Ovary (tissue), 3 donors: Measurements from ENCODE around the gene GSG1L.

ENCODE experiments used
- CTCF ChIP-seq, 3 donors: fragments of 450-650 bp in 2 of 3; fragments of 200-600 bp in 1 of 3; IDR thresholded peaks; one replicate each; pipeline versions ENCODE4 v1.5.1 to v1.8.0; 2016 to 2022; ENCODE audit warnings: antibody characterized with exemption in 3 of 3, mild to moderate bottlenecking in 1 of 3
- EP300 ChIP-seq: sonication (generic); formaldehyde crosslinking; IDR thresholded peaks from one replicate; pipeline ENCODE4 v1.6.1; 2017; ENCODE audit warnings: antibody characterized with exemption
- donor health status: DM: no; HTN: no; CAD: no.

DNA sequence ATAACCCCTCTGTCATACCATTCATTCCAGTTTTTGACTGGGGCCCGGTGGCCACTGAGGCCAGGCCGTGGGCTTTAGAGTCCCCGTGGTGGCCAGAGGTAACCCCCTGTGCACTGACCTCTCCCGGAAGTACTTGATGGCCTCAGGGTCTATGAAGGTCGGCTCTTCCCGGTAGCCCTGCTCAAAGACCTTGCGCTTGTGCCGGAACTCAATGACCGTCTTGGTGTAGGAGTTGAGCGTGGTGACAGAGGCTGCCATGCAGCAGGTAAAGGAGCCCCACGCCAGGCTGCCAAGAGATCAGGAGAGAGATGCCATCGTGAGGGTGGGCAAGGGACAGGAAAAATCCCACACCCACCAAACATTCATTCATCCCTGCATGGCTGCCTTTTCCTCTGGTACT, 234.8 kb downstream of the GSG1L start:
- TF ChIP-seq CTCF (IDR thresholded peaks at IDR 0.05) (no peak), EP300 (no peak)
